Thyroid gland (tissue), 4 donors: Measurements from ENCODE around the gene ZNF525. TPM values are rescaled to one million over a fixed set of nuclear protein-coding genes. Genes with fewer than 3 reads are reported as not detected.
"Not testable (repeated sequence)": the region's sequence is repeated elsewhere in the genome, so short reads cannot be mapped to it uniquely, and the experiment has no call there.

Experiments
- DNase-seq, 2 donors: peaks; one replicate each; pipeline ENCODE4 v3.0.0-alpha.2; 2019
- H3K27ac ChIP-seq, 3 donors: fragments of 200-600 bp; sonication (generic); 1 replicate in 2 of 3; 2 replicates in 1 of 3; pipeline ENCODE4 v1.5.1; 2016 to 2019; ENCODE audit warnings: mild to moderate bottlenecking in 1 of 3, moderate library complexity in 1 of 3
- H3K27me3 ChIP-seq: fragments of 200-600 bp; sonication (generic); one replicate; pipeline ENCODE4 v1.5.1; 2019
- H3K36me3 ChIP-seq, 2 donors: fragments of 200-600 bp; sonication (generic); one replicate each; pipeline ENCODE4 v1.5.1; 2016 to 2019
- H3K4me1 ChIP-seq, 2 donors: fragments of 200-600 bp; sonication (generic); one replicate each; pipeline ENCODE4 v1.5.1; 2017 to 2019
- H3K4me3 ChIP-seq, 3 donors: fragments of 200-600 bp; sonication (generic); replicated peaks in 1 of 3; 1 replicate in 2 of 3; 2 replicates in 1 of 3; pipeline ENCODE4 v1.5.1; 2016; ENCODE audit warnings: mild to moderate bottlenecking in 1 of 3
- H3K9me3 ChIP-seq: fragments of 200-600 bp; sonication (generic); one replicate; pipeline ENCODE4 v1.5.1; 2017
- POLR2A ChIP-seq, 2 donors: fragments of 450-650 bp; IDR thresholded peaks; one replicate each; pipeline ENCODE4 v1.6.1; 2017; ENCODE audit warnings: antibody characterized with exemption in 2 of 2, mild to moderate bottlenecking in 2 of 2, moderate library complexity in 1 of 2
- WGBS, 2 donors: methylation state at CpG; one replicate each; pipeline ENCODE4 v1.1.5; 2017; 5-methylcytosine and 5-hydroxymethylcytosine counted together
- intact Hi-C: fragments of 100-400 bp; cut with DNase I; formaldehyde crosslinking; loops from one replicate; pipeline ENCODE4 v1.15.1; 2023
- total RNA-seq, 4 donors: library from RNA; depleted of rRNA; stranded (reverse); fragments of >200 nt; gene quantifications; one replicate each; pipeline ENCODE4 v1.2.3, GENCODE V29; 2016
- TF ChIP-seq, protein P1 (sequence below), 6 experiments: fragments of 200-600 bp in 3 of 6; fragments of 450-650 bp in 3 of 6; sonication (generic) in 3 of 6; IDR thresholded peaks; one replicate each; pipeline ENCODE4 v1.5.1; 2016 to 2019; ENCODE audit warnings: antibody characterized with exemption in 6 of 6, mild to moderate bottlenecking in 2 of 6, inconsistent platforms in 1 of 6, moderate library complexity in 1 of 6

The ZNF525 gene
- total RNA-seq, 4 donors from 2014 or later = 9.6 to 12.1 (median 11.6) TPM

DNA sequence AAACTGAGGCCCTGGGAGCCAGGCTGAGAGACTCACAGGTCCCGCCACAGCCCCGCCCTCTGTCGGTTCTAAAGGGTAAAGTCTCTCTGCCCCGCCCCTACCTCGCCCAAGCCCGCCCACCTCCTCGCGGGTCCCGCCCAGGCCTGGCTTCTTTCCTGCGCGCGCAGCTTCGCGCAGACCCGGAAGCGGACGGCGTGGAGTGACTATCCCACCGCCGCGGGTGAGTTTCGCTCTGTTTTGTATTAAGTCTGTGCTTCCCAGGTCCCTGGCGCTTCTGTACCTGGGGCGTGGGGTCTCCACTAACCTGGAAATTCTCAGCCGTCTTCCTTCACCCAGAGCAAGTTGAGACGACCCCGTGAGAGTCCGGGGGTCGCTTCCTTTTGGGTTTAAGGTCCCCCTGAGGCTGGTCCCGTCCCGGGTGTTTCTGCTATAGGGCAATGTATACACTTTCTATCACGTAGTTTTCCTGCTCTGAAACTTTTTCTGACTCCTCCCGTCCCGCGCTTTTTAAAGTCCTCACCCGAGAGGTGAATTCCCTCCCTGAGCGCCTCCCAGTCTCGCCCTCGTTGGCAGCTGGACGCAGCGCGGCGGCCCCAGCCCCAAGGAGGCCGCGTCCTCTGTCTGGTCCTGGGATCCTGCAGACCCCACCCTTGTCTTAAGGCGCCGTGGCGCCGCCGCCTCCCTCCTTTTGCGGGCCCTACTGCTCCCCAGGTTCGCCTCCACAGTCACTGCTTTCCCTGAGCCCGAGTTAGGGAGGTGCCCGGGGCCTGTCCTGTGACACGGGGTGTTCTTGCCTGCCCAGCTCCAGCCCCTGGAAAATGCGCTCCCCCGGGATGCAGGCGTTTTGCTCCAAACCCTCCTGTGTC is 29.7 kb downstream of the ZNF525 start, which contains the start of gene ZNF765:
Gene ZNF765 (plus strand): TSS at position 176 of the 866 bp plus-strand sequence. CDS start 2,867 bp downstream, outside the sequence.
- H3K4me3 ChIP-seq = peak within 1 kb of the TSS; percentile 23 to 89 (median 47)
- 1% methylated on average over 34 to 41 of the region's 58 CpGs for WGBS, 2 donors
- intact Hi-C loops = loop anchor here (5.0 kb wide), 1 partner anchor 37 kb away; the partner anchor contains the start of gene ZNF761
- H3K9me3 ChIP-seq = no peaks in the 10 kb centered on the region
- peak; percentile 94 to 96 for DNase-seq
- peaks cover 0 to 9% of the 10 kb centered on the region in 2 donors for H3K36me3 ChIP-seq
- H3K4me1 ChIP-seq = peaks cover 0 to 16% of the 10 kb centered on the region in 2 donors
- peak within 1 kb of the TSS; percentile 34 to 44 (median 41) for H3K27ac ChIP-seq
- H3K27me3 ChIP-seq = no peaks in the 10 kb centered on the region
- TF ChIP-seq POLR2A (IDR thresholded peaks at IDR 0.05) = peak; percentile 13 to 73
- TF ChIP-seq, protein P1, sequence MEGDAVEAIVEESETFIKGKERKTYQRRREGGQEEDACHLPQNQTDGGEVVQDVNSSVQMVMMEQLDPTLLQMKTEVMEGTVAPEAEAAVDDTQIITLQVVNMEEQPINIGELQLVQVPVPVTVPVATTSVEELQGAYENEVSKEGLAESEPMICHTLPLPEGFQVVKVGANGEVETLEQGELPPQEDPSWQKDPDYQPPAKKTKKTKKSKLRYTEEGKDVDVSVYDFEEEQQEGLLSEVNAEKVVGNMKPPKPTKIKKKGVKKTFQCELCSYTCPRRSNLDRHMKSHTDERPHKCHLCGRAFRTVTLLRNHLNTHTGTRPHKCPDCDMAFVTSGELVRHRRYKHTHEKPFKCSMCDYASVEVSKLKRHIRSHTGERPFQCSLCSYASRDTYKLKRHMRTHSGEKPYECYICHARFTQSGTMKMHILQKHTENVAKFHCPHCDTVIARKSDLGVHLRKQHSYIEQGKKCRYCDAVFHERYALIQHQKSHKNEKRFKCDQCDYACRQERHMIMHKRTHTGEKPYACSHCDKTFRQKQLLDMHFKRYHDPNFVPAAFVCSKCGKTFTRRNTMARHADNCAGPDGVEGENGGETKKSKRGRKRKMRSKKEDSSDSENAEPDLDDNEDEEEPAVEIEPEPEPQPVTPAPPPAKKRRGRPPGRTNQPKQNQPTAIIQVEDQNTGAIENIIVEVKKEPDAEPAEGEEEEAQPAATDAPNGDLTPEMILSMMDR (IDR thresholded peaks at IDR 0.05) = peak in 3 of 6 experiments; percentile 31 to 57 (median 49)

DNA sequence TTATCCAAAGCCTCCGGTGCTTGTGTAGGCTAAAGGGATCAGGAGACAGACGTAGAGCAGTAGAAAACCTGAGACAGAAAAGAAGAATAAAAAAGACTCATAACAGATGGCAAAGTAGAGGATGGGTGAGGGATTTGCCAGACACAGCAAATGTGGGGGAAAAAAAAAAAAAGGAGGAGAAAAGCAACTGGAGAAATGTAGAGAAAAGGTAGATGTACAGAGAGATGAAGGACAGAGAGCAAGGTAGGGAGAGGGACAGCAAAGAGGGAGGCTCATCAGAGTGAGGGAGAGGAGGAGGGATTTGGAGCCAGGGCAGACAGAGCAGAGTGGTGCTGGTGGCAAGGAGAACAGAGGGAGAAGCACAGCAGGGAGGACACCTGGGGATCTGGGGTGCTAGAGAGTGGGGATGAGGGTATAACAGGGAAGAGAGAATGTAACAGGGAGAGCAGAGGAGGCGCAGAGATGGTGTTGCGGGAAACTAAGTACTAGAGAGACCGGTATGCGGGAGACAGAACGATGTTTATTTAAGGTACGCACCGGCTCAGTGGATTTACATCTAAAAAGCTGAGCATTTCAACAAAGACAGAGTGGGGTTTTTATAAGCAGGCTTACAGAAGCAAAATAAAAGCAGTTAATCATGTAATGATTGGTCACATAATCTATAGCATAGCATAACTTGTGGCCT is 30.5 kb downstream of the ZNF525 start:
- WGBS, 2 donors = 5 to 13% methylated on average over 9 of the region's 9 CpGs
- H3K4me3 ChIP-seq = peak overlapping the region; percentile 23 to 89 (median 47)
- H3K27me3 ChIP-seq, H3K36me3 ChIP-seq, intact Hi-C loops, DNase-seq, H3K9me3 ChIP-seq: not testable (repeated sequence)
- H3K27ac ChIP-seq = peak overlapping the region in 2 of 3 donors; percentile 9 to 44
- peaks cover 0 to 16% of the 10 kb centered on the region in 2 donors for H3K4me1 ChIP-seq

DNA sequence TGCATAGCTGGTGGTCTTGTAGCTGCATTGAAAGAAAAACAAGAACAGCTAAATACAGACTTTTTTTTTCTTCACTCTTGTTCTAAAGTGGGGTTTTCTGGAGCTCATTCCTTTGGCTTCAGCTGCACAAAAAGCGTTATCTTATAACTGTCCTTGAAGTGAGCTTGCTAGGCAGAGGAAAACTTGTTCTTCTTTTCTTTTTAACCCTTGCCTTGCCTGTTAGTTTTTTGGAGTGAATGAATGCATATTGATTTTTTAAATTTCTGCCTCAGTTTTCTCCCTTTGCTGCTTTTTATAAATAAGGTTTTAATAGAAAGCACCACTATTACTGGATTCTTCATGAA is 31.0 kb downstream of the ZNF525 start:
- peak overlapping the region in 1 of 3 donors; percentile 47 for H3K4me3 ChIP-seq
- no peak for DNase-seq

DNA sequence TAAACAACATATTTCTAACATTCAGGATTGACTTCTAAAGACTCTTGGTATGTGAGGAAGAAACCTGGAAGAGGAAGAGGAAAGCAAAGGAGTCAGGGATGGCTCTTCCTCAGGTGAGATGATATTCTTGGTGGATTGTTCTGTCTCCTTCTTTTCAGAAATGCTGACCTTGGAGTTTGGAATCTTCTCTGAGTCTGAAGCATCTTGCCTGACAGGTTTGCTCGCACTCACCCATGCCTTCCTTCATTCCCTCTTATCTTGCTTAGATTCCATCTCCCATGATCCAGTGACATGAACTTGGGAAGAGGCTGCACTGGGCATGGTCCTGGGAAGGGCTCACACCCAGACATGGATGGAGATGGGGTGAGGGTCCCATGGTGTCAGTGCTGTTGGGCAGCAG is 32.4 kb downstream of the ZNF525 start:
- H3K27me3 ChIP-seq, DNase-seq, H3K9me3 ChIP-seq, H3K27ac ChIP-seq, intact Hi-C loops, H3K4me3 ChIP-seq: not testable (repeated sequence)
- peaks cover 0 to 16% of the 10 kb centered on the region in 2 donors for H3K4me1 ChIP-seq
- WGBS, 2 donors = 78 to 91% methylated on average over 1 of the region's 1 CpG
- H3K36me3 ChIP-seq = peaks cover 8 to 17% of the 10 kb centered on the region in 2 donors

More for the DNA sequence above, 31.0 kb downstream of the ZNF525 start:
- H3K4me1 ChIP-seq = peaks cover 0 to 16% of the 10 kb centered on the region in 2 donors
- H3K27ac ChIP-seq = no peak overlapping the region
- peaks cover 0 to 9% of the 10 kb centered on the region in 2 donors for H3K36me3 ChIP-seq
- no peaks in the 10 kb centered on the region for H3K9me3 ChIP-seq
- intact Hi-C loops = no loop called here
- TF ChIP-seq POLR2A (IDR thresholded peaks at IDR 0.05) = no peak
- TF ChIP-seq, protein P1 (IDR thresholded peaks at IDR 0.05) = no peak
- no peaks in the 10 kb centered on the region for H3K27me3 ChIP-seq
- WGBS, 2 donors = 5 to 11% methylated on average over 1 of the region's 1 CpG

DNA sequence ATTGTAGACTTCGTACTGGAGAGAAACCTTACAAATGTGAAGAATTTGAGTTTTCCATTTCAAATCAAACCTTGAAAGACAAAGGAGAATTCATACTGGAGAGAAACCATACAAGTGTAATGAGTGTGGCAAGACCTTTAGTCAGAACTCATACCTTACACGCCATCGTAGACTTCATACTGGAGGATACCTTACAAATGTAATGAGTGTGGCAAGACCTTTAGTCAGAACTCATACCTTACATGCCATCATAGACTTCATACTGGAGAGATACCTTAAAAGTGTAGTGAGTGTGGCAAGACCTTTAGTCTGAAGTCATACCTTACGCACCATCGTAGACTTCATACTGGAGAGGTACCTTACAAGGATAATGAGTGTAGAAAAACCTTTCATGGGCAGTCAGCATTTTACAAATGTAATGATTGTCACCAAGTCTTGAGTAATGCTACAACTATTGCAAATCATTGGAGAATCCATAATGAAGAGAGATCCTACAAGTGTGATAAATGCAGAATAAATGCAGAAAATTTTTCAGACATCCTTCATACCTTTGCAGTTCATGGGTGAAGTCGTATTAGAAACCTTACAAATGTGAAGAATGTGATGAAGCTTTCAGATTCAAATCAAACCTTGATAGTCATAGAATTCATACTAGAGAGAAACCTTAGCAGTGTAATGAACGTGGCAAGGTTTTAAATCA is 44.1 kb downstream of the ZNF525 start:
- no peak for TF ChIP-seq POLR2A (IDR thresholded peaks at IDR 0.05)
- TF ChIP-seq, protein P1 (IDR thresholded peaks at IDR 0.05) = no peak
- Histone ChIP-seq H3K4me3 (no peak overlapping the region), H3K9me3 (no peaks in the 10 kb centered on the region), H3K27me3 (no peaks in the 10 kb centered on the region), H3K27ac (no peak overlapping the region), H3K4me1 (no peaks in the 10 kb centered on the region), H3K36me3 (peaks cover 14 to 22% of the 10 kb centered on the region in 2 donors)
- no peak for DNase-seq
- WGBS, 2 donors = 84% methylated on average over 7 of the region's 7 CpGs
- intact Hi-C loops = no loop called here

DNA sequence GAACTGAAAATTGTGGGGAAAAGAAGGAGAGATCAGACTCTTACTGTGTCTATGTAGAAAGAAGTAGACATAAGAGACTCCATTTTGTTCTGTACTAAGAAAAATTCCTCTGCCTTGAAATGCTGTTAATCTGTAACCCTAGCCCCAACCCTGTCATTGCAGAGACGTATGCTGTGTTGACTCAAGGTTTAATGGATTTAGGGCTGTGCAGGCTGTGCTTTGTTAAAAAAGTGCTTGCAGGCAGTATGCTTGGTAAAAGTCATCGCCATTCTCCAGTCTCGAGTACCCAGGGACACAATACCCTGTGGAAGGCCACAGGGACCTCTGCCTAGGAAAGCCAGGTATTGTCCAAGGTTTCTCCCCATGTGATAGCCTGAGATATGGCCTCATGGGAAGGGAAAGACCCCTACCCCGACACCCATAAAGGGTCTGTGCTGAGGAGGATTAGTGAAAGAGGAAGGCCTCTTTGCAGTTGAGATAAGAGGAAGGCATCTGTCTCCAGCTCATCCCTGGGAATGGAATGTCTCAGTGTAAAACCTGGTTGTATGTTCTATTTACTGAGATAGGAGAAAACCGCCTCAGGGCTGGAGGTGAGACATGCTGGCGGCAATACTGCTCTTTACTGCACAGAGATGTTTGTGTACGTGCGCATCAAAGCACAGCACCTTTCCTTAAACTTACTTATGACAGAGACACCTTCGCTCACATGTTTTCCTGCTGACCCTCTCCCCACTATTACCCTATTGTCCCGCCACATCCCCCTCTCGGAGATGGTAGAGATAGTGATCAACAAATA is 55.2 kb downstream of the ZNF525 start:
- H3K9me3 ChIP-seq, intact Hi-C loops, H3K36me3 ChIP-seq, H3K4me3 ChIP-seq, H3K27me3 ChIP-seq, H3K27ac ChIP-seq, H3K4me1 ChIP-seq, DNase-seq: not testable (repeated sequence)
- 52 to 57% methylated on average over 10 to 11 of the region's 11 CpGs for WGBS, 2 donors
